Activated T-helper 1 cell treated with anti-CD3 and anti-CD28 coated beads, Interleukin-12 subunit alpha, Interleukin-12 subunit beta, Interleukin-2, Interleukin-4 antibody, amounts not matched to agents 30 ng/mL and 10 ng/mL and 1 ng/mL, durations not matched to agents 14 hours and 24 hours and 36 hours (primary cell): ENCODE data around the gene TRIM4. TPM values are rescaled to one million over a fixed set of nuclear protein-coding genes. Genes with fewer than 3 reads are reported as not detected.
"Not testable (repeated sequence)": the region's sequence is repeated elsewhere in the genome, so short reads cannot be mapped to it uniquely, and the experiment has no call there.

ENCODE experiments used
- DNase-seq: peaks from one replicate; pipeline ENCODE4 v3.0.0; 2021; ENCODE audit warnings: low spot score
- H3K27ac Mint-ChIP-seq: one replicate; pipeline ENCODE4 v1.8.0; 2021; ENCODE audit warnings: mild to moderate bottlenecking, mixed read lengths
- H3K27me3 Mint-ChIP-seq: one replicate; pipeline ENCODE4 v1.8.0; 2022; ENCODE audit warnings: mild to moderate bottlenecking, moderate library complexity, mixed read lengths; ENCODE audit not compliant: insufficient read depth
- H3K36me3 Mint-ChIP-seq: one replicate; pipeline ENCODE4 v1.8.0; 2021; ENCODE audit warnings: low read depth, mixed read lengths
- H3K4me1 Mint-ChIP-seq: one replicate; pipeline ENCODE4 v1.8.0; 2021; ENCODE audit warnings: low read depth, mixed read lengths
- H3K4me3 Mint-ChIP-seq: one replicate; pipeline ENCODE4 v1.8.0; 2021; ENCODE audit warnings: mild to moderate bottlenecking, moderate library complexity, mixed read lengths
- H3K9me3 Mint-ChIP-seq: one replicate; pipeline ENCODE4 v1.8.0; 2021; ENCODE audit warnings: mixed read lengths
- intact Hi-C: fragments of 100-400 bp; cut with micrococcal nuclease; formaldehyde crosslinking; loops from one replicate; pipeline ENCODE4 v1.15.1; 2024
- total RNA-seq: library from RNA; stranded (reverse); gene quantifications from 2 replicates; pipeline ENCODE4 v1.2.3, GENCODE V29; 2022

The TRIM4 gene
- total RNA-seq, 1 donor from 2014 or later = 24.1 TPM

- H3K27me3 Mint-ChIP-seq = no peaks in the 10 kb centered on the region
- intact Hi-C loops = no loop called here
- no peak overlapping the region for H3K4me3 Mint-ChIP-seq
- H3K36me3 Mint-ChIP-seq = peaks cover 58% of the 10 kb centered on the region
- H3K27ac Mint-ChIP-seq = no peak overlapping the region
- peaks cover 3% of the 10 kb centered on the region for H3K9me3 Mint-ChIP-seq
- DNase-seq = no peak
- H3K4me1 Mint-ChIP-seq = peaks cover 9% of the 10 kb centered on the region
These were observed 19.4 kb downstream of the TRIM4 start for GRCh38 chr7:99899830-99900519.

- intact Hi-C loops = no loop called here
- DNase-seq = no peak
- Mint-ChIP-seq H3K4me3 (no peak overlapping the region), H3K4me1 (peaks cover 9% of the 10 kb centered on the region), H3K36me3 (peaks cover 50% of the 10 kb centered on the region), H3K9me3 (peaks cover 3% of the 10 kb centered on the region), H3K27me3 (no peaks in the 10 kb centered on the region), H3K27ac (no peak overlapping the region)
These were observed 20.5 kb downstream of the TRIM4 start for GRCh38 chr7:99898836-99899235.

- Mint-ChIP-seq H3K27ac (no peak overlapping the region), H3K27me3 (no peaks in the 10 kb centered on the region), H3K4me1 (peaks cover 9% of the 10 kb centered on the region), H3K9me3 (peaks cover 3% of the 10 kb centered on the region), H3K4me3 (no peak overlapping the region), H3K36me3 (peaks cover 49% of the 10 kb centered on the region)
- intact Hi-C loops = no loop called here
- DNase-seq = no peak
These were observed 21.3 kb downstream of the TRIM4 start for GRCh38 chr7:99898023-99898357.

GRCh38 chr7:99897322-99898022 is 21.9 kb downstream of the TRIM4 start:
- H3K4me3 Mint-ChIP-seq = no peak overlapping the region
- H3K36me3 Mint-ChIP-seq = peaks cover 44% of the 10 kb centered on the region
- no peak overlapping the region for H3K27ac Mint-ChIP-seq
- H3K4me1 Mint-ChIP-seq = peaks cover 9% of the 10 kb centered on the region
- intact Hi-C loops = no loop called here
- H3K9me3 Mint-ChIP-seq = peaks cover 3% of the 10 kb centered on the region
- DNase-seq = no peak
- H3K27me3 Mint-ChIP-seq = no peaks in the 10 kb centered on the region

- peaks cover 9% of the 10 kb centered on the region for H3K4me1 Mint-ChIP-seq
- no peak for DNase-seq
- H3K9me3 Mint-ChIP-seq = peaks cover 10% of the 10 kb centered on the region
- intact Hi-C loops = no loop called here
- H3K27me3 Mint-ChIP-seq = no peaks in the 10 kb centered on the region
- no peak overlapping the region for H3K4me3 Mint-ChIP-seq
- no peak overlapping the region for H3K27ac Mint-ChIP-seq
- H3K36me3 Mint-ChIP-seq = peaks cover 46% of the 10 kb centered on the region
These were observed 24.6 kb downstream of the TRIM4 start for GRCh38 chr7:99894738-99895137.

- Mint-ChIP-seq H3K9me3 (peaks cover 10% of the 10 kb centered on the region), H3K4me1 (peaks cover 8% of the 10 kb centered on the region), H3K4me3 (no peak overlapping the region), H3K27ac (no peak overlapping the region), H3K27me3 (no peaks in the 10 kb centered on the region), H3K36me3 (peaks cover 41% of the 10 kb centered on the region)
- DNase-seq = no peak
- intact Hi-C loops = no loop called here
These were observed 26.1 kb downstream of the TRIM4 start for GRCh38 chr7:99893280-99893679.

GRCh38 chr7:99890348-99890747 is 29.0 kb downstream of the TRIM4 start:
- H3K36me3 Mint-ChIP-seq = peaks cover 31% of the 10 kb centered on the region
- H3K9me3 Mint-ChIP-seq, DNase-seq, H3K4me3 Mint-ChIP-seq, intact Hi-C loops, H3K27me3 Mint-ChIP-seq, H3K27ac Mint-ChIP-seq, H3K4me1 Mint-ChIP-seq: not testable (repeated sequence)

- not testable (repeated sequence) for H3K9me3 Mint-ChIP-seq, H3K4me1 Mint-ChIP-seq
- H3K36me3 Mint-ChIP-seq = peaks cover 27% of the 10 kb centered on the region
These were observed 31.0 kb downstream of the TRIM4 start for GRCh38 chr7:99888366-99888765.

GRCh38 chr7:99881370-99881769 is 38.0 kb downstream of the TRIM4 start:
- intact Hi-C loops = no loop called here
- H3K36me3 Mint-ChIP-seq = peaks cover 1% of the 10 kb centered on the region
- H3K4me1 Mint-ChIP-seq = no peaks in the 10 kb centered on the region

More at GRCh38 chr7:99888366-99888765, 31.0 kb downstream of the TRIM4 start:
- H3K27ac Mint-ChIP-seq, H3K4me3 Mint-ChIP-seq, H3K27me3 Mint-ChIP-seq, intact Hi-C loops, DNase-seq: not testable (repeated sequence)

GRCh38 chr7:99876933-99877332 is 42.4 kb downstream of the TRIM4 start, which contains the start of gene OR2AE1:
TSS of gene OR2AE1 (minus strand) at chr7:99877033. CDS start at chr7:99877033, 0 bp downstream.
- peaks cover 7% of the 10 kb centered on the region for H3K27me3 Mint-ChIP-seq
- no peaks in the 10 kb centered on the region for H3K36me3 Mint-ChIP-seq
- H3K4me3 Mint-ChIP-seq = no peak within 1 kb of the TSS
- no peaks in the 10 kb centered on the region for H3K4me1 Mint-ChIP-seq
- H3K9me3 Mint-ChIP-seq = no peaks in the 10 kb centered on the region
- no peak within 1 kb of the TSS for H3K27ac Mint-ChIP-seq
- no peak for DNase-seq
- intact Hi-C loops = no loop called here

More at GRCh38 chr7:99881370-99881769, 38.0 kb downstream of the TRIM4 start:
- Mint-ChIP-seq H3K27ac (no peak overlapping the region), H3K9me3 (no peaks in the 10 kb centered on the region), H3K4me3 (no peak overlapping the region), H3K27me3 (no peaks in the 10 kb centered on the region)
- no peak for DNase-seq

- no peaks in the 10 kb centered on the region for H3K36me3 Mint-ChIP-seq
- H3K4me1 Mint-ChIP-seq = no peaks in the 10 kb centered on the region
- peaks cover 7% of the 10 kb centered on the region for H3K27me3 Mint-ChIP-seq
- H3K27ac Mint-ChIP-seq = no peak overlapping the region
- H3K9me3 Mint-ChIP-seq = no peaks in the 10 kb centered on the region
- H3K4me3 Mint-ChIP-seq = no peak overlapping the region
- no peak for DNase-seq
- intact Hi-C loops = no loop called here
These were observed 42.8 kb downstream of the TRIM4 start for GRCh38 chr7:99876491-99876890.

GRCh38 chr7:99868246-99868645 is 51.1 kb downstream of the TRIM4 start:
- H3K9me3 Mint-ChIP-seq = no peaks in the 10 kb centered on the region
- no peaks in the 10 kb centered on the region for H3K36me3 Mint-ChIP-seq
- no peaks in the 10 kb centered on the region for H3K4me1 Mint-ChIP-seq
- no peak overlapping the region for H3K27ac Mint-ChIP-seq
- no peak for DNase-seq
- H3K27me3 Mint-ChIP-seq = peaks cover 14% of the 10 kb centered on the region
- intact Hi-C loops = no loop called here
- H3K4me3 Mint-ChIP-seq = no peak overlapping the region

GRCh38 chr7:99867477-99867876 is 51.9 kb downstream of the TRIM4 start:
- H3K36me3 Mint-ChIP-seq, H3K4me1 Mint-ChIP-seq, H3K4me3 Mint-ChIP-seq, H3K27ac Mint-ChIP-seq, intact Hi-C loops, H3K9me3 Mint-ChIP-seq, DNase-seq: not testable (repeated sequence)
- H3K27me3 Mint-ChIP-seq = peaks cover 14% of the 10 kb centered on the region
